Neural crest cell (in vitro differentiated cells): Measurements from ENCODE around the gene TRAF1. TPM values are rescaled to one million over a fixed set of nuclear protein-coding genes. Genes with fewer than 3 reads are reported as not detected.

Source experiments
- DNase-seq: peaks from one replicate; pipeline ENCODE4 v3.0.0; 2021; ENCODE audit warnings: low read depth, mixed read lengths, low spot score
- H3K27ac Mint-ChIP-seq: one replicate; pipeline ENCODE4 v1.8.0; 2021; ENCODE audit warnings: mild to moderate bottlenecking, mixed read lengths; ENCODE audit not compliant: unreplicated experiment
- H3K27me3 Mint-ChIP-seq: 2 replicates; pipeline ENCODE4 v1.8.0; 2021; ENCODE audit warnings: low read depth, mild to moderate bottlenecking, mixed read lengths
- H3K36me3 Mint-ChIP-seq: 2 replicates; pipeline ENCODE4 v1.8.0; 2021; ENCODE audit warnings: low read depth, mild to moderate bottlenecking, mixed read lengths
- H3K4me1 Mint-ChIP-seq: 2 replicates; pipeline ENCODE4 v1.8.0; 2021; ENCODE audit warnings: mixed read lengths
- H3K4me3 Mint-ChIP-seq: one replicate; pipeline ENCODE4 v1.8.0; 2021; ENCODE audit warnings: mild to moderate bottlenecking, mixed read lengths
- H3K9me3 Mint-ChIP-seq: 2 replicates; pipeline ENCODE4 v1.8.0; 2021; ENCODE audit warnings: mixed read lengths
- CTCF ChIP-seq: fragments of 200-600 bp; sonication (generic); conservative IDR thresholded peaks from 2 replicates; pipeline ENCODE4 v1.5.0; 2021; ENCODE audit warnings: antibody characterized with exemption, mild to moderate bottlenecking
- total RNA-seq: library from RNA; stranded (reverse); gene quantifications from 2 replicates; pipeline ENCODE4 v1.2.1, GENCODE V29; 2021

TRAF1 gene
- total RNA-seq, 1 donor from 2014 or later: 3.8 TPM

GRCh38 chr9:120917929-120918762 is 8.4 kb downstream of the TRAF1 start:
- Mint-ChIP-seq H3K4me1 (peaks cover 51% of the 10 kb centered on the region), H3K9me3 (no peaks in the 10 kb centered on the region), H3K27ac (peak overlapping the region; percentile 94), H3K27me3 (no peaks in the 10 kb centered on the region), H3K4me3 (no peak overlapping the region), H3K36me3 (peaks cover 2% of the 10 kb centered on the region)
- DNase-seq: no peak
- TF ChIP-seq CTCF: no peak

GRCh38 chr9:120916991-120917880 is 9.4 kb downstream of the TRAF1 start:
- no peaks in the 10 kb centered on the region for H3K27me3 Mint-ChIP-seq
- H3K4me1 Mint-ChIP-seq: peaks cover 56% of the 10 kb centered on the region
- peak overlapping the region; percentile 73 for H3K4me3 Mint-ChIP-seq
- no peak for DNase-seq
- TF ChIP-seq CTCF: no peak
- no peaks in the 10 kb centered on the region for H3K9me3 Mint-ChIP-seq
- peak overlapping the region; percentile 45 for H3K27ac Mint-ChIP-seq
- peaks cover 2% of the 10 kb centered on the region for H3K36me3 Mint-ChIP-seq

GRCh38 chr9:120916588-120916987 is 10.0 kb downstream of the TRAF1 start:
- Mint-ChIP-seq H3K27me3 (no peaks in the 10 kb centered on the region), H3K9me3 (no peaks in the 10 kb centered on the region), H3K36me3 (peaks cover 2% of the 10 kb centered on the region), H3K27ac (peak overlapping the region; percentile 45), H3K4me1 (peaks cover 52% of the 10 kb centered on the region), H3K4me3 (peak overlapping the region; percentile 73)
- TF ChIP-seq CTCF: no peak
- DNase-seq: no peak

- peaks cover 2% of the 10 kb centered on the region for H3K36me3 Mint-ChIP-seq
- H3K4me1 Mint-ChIP-seq: peaks cover 45% of the 10 kb centered on the region
- TF ChIP-seq CTCF: no peak
- H3K4me3 Mint-ChIP-seq: peak overlapping the region; percentile 47
- H3K27ac Mint-ChIP-seq: no peak overlapping the region
- no peaks in the 10 kb centered on the region for H3K27me3 Mint-ChIP-seq
- no peaks in the 10 kb centered on the region for H3K9me3 Mint-ChIP-seq
- DNase-seq: no peak
These were observed 10.6 kb downstream of the TRAF1 start for GRCh38 chr9:120915854-120916470.

DNA sequence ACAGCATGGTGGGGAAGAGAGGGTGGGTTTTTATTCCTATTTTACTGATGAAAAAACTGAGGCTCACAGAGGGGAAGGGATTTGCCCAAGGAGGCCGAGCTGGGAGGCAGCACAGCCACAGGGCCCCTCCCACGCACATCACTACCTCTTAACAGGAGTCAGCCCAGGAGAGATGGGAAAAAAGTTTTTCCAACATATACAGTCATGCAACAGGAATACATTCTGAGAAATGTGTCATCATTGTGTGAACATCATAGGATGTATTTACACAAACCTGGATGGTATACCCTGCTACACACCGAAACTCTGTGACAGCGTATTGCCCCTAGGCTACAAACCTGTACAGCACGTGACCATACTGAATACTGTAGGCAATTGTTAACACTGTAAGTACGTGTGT is 11.6 kb downstream of the TRAF1 start:
- Mint-ChIP-seq H3K36me3 (peaks cover 2% of the 10 kb centered on the region), H3K27me3 (no peaks in the 10 kb centered on the region), H3K27ac (peak overlapping the region; percentile 67), H3K4me1 (peaks cover 37% of the 10 kb centered on the region), H3K9me3 (no peaks in the 10 kb centered on the region), H3K4me3 (no peak overlapping the region)
- TF ChIP-seq CTCF: no peak
- no peak for DNase-seq
